Measurements from ENCODE around the gene PGM2.

The PGM2 gene

DNA sequence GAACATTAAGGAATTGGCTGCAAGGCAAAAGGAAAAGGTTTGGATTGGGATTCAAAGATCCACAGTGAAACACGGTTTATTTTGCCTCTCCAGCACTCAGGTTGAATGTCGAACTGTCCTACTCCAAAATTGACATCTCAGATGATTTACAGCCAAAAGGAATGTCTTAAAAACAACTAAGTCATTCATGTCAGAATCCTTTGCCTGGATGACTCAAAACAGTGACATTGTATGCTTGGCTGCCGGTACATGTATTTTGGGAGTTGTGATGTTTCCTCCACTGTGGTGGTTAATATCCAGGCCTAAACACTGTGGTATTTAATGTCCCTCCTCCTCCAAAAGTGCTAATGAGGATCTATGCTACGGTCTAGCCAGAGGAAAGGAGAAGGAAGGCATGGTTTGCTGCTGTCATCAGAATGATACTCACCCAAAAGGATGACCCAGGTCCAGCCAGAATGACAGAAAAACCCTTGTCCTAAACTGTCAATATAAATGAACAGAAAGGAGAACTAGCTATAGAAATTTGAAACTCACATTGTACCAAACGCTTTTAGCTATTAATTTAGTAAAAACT lies 20.9 kb downstream of the PGM2 start:
- H3K9me3 Mint-ChIP-seq: no peaks in the 10 kb centered on the region
- DNase-seq (ENCODE audit: low spot score in 2 of 2): no peak
- no peaks in the 10 kb centered on the region for H3K27me3 Mint-ChIP-seq
- no peak overlapping the region for H3K4me3 Mint-ChIP-seq
- ATAC-seq (replicated peaks; ENCODE audit: extremely low read depth, poor library complexity, severe bottlenecking): no peak
- H3K36me3 Mint-ChIP-seq (ENCODE audit: insufficient read depth): peaks cover 49% of the 10 kb centered on the region
- H3K4me1 Mint-ChIP-seq: peaks cover 3% of the 10 kb centered on the region
- no peak overlapping the region for H3K27ac Mint-ChIP-seq (ENCODE audit: low read depth)

DNA sequence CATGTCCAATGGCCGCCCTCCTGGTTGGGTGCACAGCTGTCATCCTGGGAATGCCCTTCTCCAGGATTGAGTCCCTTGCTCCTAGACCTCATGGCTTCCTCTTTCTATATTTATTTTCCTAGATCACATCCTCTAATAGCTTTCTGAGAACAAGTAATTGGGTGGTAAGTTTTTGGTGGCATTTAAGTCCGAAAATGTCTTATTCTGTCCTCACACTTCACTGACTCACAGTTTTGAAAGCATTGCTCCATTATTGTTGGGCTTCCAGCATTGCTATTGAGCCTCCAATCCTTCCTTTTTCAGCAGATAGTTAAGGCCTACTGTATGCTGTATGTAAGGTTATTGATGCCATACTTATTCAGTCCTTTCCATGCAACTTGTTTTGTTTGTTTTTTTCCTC lies 25.9 kb downstream of the PGM2 start:
- H3K9me3 Mint-ChIP-seq: no peaks in the 10 kb centered on the region
- no peak overlapping the region for H3K4me3 Mint-ChIP-seq
- H3K27ac Mint-ChIP-seq (ENCODE audit: low read depth): peak overlapping the region; percentile 70
- H3K4me1 Mint-ChIP-seq: peaks cover 5% of the 10 kb centered on the region
- H3K27me3 Mint-ChIP-seq: no peaks in the 10 kb centered on the region
- peaks cover 50% of the 10 kb centered on the region for H3K36me3 Mint-ChIP-seq (ENCODE audit: insufficient read depth)
- no peak for ATAC-seq (replicated peaks; ENCODE audit: extremely low read depth, poor library complexity, severe bottlenecking)
- no peak for DNase-seq (ENCODE audit: low spot score in 2 of 2)

GRCh38 chr4:37858112-37858511 lies 31.6 kb downstream of the PGM2 start:
- ATAC-seq (replicated peaks; ENCODE audit: extremely low read depth, poor library complexity, severe bottlenecking) (no peak), DNase-seq (ENCODE audit: low spot score in 2 of 2) (no peak)
- no peaks in the 10 kb centered on the region for H3K9me3 Mint-ChIP-seq
- H3K4me1 Mint-ChIP-seq: no peaks in the 10 kb centered on the region
- no peaks in the 10 kb centered on the region for H3K27me3 Mint-ChIP-seq
- H3K27ac Mint-ChIP-seq (ENCODE audit: low read depth): no peak overlapping the region
- no peak overlapping the region for H3K4me3 Mint-ChIP-seq
- H3K36me3 Mint-ChIP-seq (ENCODE audit: insufficient read depth): peaks cover 35% of the 10 kb centered on the region

- H3K4me3 Mint-ChIP-seq: no peak overlapping the region
- DNase-seq (ENCODE audit: low spot score in 2 of 2) (no peak), ATAC-seq (replicated peaks; ENCODE audit: extremely low read depth, poor library complexity, severe bottlenecking) (no peak)
- no peak overlapping the region for H3K27ac Mint-ChIP-seq (ENCODE audit: low read depth)
- H3K27me3 Mint-ChIP-seq: no peaks in the 10 kb centered on the region
- no peaks in the 10 kb centered on the region for H3K4me1 Mint-ChIP-seq
- H3K36me3 Mint-ChIP-seq (ENCODE audit: insufficient read depth): peaks cover 31% of the 10 kb centered on the region
- no peaks in the 10 kb centered on the region for H3K9me3 Mint-ChIP-seq
Measured at GRCh38 chr4:37858872-37859271, 32.4 kb downstream of the PGM2 start.

- Mint-ChIP-seq H3K27me3 (no peaks in the 10 kb centered on the region), H3K36me3 (ENCODE audit: insufficient read depth) (peaks cover 26% of the 10 kb centered on the region), H3K4me3 (no peak overlapping the region), H3K9me3 (no peaks in the 10 kb centered on the region), H3K4me1 (no peaks in the 10 kb centered on the region), H3K27ac (ENCODE audit: low read depth) (no peak overlapping the region)
- no peak for ATAC-seq (replicated peaks; ENCODE audit: extremely low read depth, poor library complexity, severe bottlenecking)
- no peak for DNase-seq (ENCODE audit: low spot score in 2 of 2)
Measured at GRCh38 chr4:37860266-37860665, 33.8 kb downstream of the PGM2 start.

DNA sequence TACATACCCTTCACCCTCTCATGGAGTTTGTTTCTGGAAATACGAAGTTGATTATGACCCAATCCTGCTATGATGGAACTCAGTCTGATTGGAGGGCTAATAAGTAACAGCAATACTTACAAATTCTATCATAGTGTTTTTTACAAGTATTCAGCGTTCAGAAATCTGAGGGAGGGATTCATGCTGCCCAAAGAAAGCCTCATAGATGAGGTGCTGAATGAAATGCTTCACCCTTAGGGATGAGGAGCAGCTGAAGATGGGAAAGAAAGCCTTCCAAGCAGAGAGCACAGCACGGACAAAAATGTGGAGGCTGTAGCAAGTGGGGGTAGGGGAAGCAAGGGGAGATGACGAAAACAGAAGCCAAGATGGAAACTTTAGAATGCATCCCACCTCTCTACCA lies 36.5 kb downstream of the PGM2 start:
- ATAC-seq (replicated peaks; ENCODE audit: extremely low read depth, poor library complexity, severe bottlenecking) (no peak), DNase-seq (ENCODE audit: low spot score in 2 of 2) (no peak)
- Mint-ChIP-seq H3K27me3 (no peaks in the 10 kb centered on the region), H3K27ac (ENCODE audit: low read depth) (no peak overlapping the region), H3K4me1 (no peaks in the 10 kb centered on the region), H3K36me3 (ENCODE audit: insufficient read depth) (peaks cover 19% of the 10 kb centered on the region), H3K9me3 (no peaks in the 10 kb centered on the region), H3K4me3 (no peak overlapping the region)

GRCh38 chr4:37864786-37865185 lies 38.3 kb downstream of the PGM2 start:
- no peak overlapping the region for H3K4me3 Mint-ChIP-seq
- no peaks in the 10 kb centered on the region for H3K27me3 Mint-ChIP-seq
- no peak for ATAC-seq (replicated peaks; ENCODE audit: extremely low read depth, poor library complexity, severe bottlenecking)
- no peak overlapping the region for H3K27ac Mint-ChIP-seq (ENCODE audit: low read depth)
- no peaks in the 10 kb centered on the region for H3K4me1 Mint-ChIP-seq
- H3K36me3 Mint-ChIP-seq (ENCODE audit: insufficient read depth): peaks cover 11% of the 10 kb centered on the region
- DNase-seq (ENCODE audit: low spot score in 2 of 2): no peak
- H3K9me3 Mint-ChIP-seq: no peaks in the 10 kb centered on the region

DNA sequence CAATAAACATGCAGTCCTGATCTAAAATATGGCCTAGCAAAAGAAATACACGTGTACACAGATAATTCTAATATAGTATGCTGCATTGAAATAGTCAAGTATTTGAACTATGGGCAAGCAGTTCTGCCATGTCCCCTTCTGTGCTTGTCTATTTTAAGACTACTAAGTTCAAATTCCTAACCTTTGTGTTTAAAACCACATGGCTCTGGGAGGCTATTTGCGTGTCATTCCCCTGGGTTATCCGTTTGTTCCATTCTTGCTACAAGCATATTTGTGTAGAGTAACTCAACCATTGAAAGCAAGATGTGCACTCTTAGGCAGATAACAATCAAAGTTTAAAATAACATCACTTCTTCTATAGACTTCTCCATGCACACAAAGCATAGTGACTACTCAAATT lies 39.0 kb downstream of the PGM2 start:
- no peak for DNase-seq (ENCODE audit: low spot score in 2 of 2)
- Mint-ChIP-seq H3K4me3 (no peak overlapping the region), H3K27me3 (no peaks in the 10 kb centered on the region), H3K4me1 (no peaks in the 10 kb centered on the region), H3K9me3 (no peaks in the 10 kb centered on the region), H3K36me3 (ENCODE audit: insufficient read depth) (peaks cover 9% of the 10 kb centered on the region), H3K27ac (ENCODE audit: low read depth) (no peak overlapping the region)
- no peak for ATAC-seq (replicated peaks; ENCODE audit: extremely low read depth, poor library complexity, severe bottlenecking)

DNA sequence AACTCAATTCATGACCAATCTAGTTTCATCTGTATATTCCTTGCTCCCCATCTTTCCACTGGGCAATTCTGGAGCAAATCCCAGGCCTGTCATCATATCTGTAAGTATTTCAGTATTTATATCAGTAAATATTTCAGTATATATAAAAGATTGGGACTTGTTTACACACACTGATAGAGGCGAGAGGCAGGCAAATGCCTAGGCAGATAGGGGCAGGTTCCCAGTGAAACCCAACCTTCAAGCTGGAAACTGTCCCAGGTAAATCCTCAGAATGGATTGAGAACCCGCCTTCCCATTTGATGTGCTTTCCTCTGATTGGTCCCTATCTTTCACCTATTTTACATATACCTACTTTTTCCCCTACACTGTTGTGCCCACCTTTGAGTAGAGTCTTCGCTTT lies 40.6 kb downstream of the PGM2 start:
- peaks cover 9% of the 10 kb centered on the region for H3K4me1 Mint-ChIP-seq
- H3K9me3 Mint-ChIP-seq: no peaks in the 10 kb centered on the region
- H3K27ac Mint-ChIP-seq (ENCODE audit: low read depth): no peak overlapping the region
- H3K4me3 Mint-ChIP-seq: no peak overlapping the region
- H3K27me3 Mint-ChIP-seq: no peaks in the 10 kb centered on the region
- DNase-seq (ENCODE audit: low spot score in 2 of 2) (no peak), ATAC-seq (replicated peaks; ENCODE audit: extremely low read depth, poor library complexity, severe bottlenecking) (no peak)
- H3K36me3 Mint-ChIP-seq (ENCODE audit: insufficient read depth): peaks cover 5% of the 10 kb centered on the region

- Mint-ChIP-seq H3K4me1 (peaks cover 9% of the 10 kb centered on the region), H3K27me3 (no peaks in the 10 kb centered on the region), H3K4me3 (no peak overlapping the region), H3K36me3 (ENCODE audit: insufficient read depth) (peaks cover 2% of the 10 kb centered on the region), H3K27ac (ENCODE audit: low read depth) (no peak overlapping the region), H3K9me3 (no peaks in the 10 kb centered on the region)
- no peak for ATAC-seq (replicated peaks; ENCODE audit: extremely low read depth, poor library complexity, severe bottlenecking)
- DNase-seq (ENCODE audit: low spot score in 2 of 2): no peak
Measured at GRCh38 chr4:37868238-37868637, 41.8 kb downstream of the PGM2 start.

GRCh38 chr4:37872310-37872988 lies 46.0 kb downstream of the PGM2 start:
- no peak overlapping the region for H3K4me3 Mint-ChIP-seq
- DNase-seq (ENCODE audit: low spot score in 2 of 2): no peak
- H3K27me3 Mint-ChIP-seq: no peaks in the 10 kb centered on the region
- peaks cover 9% of the 10 kb centered on the region for H3K4me1 Mint-ChIP-seq
- no peaks in the 10 kb centered on the region for H3K36me3 Mint-ChIP-seq (ENCODE audit: insufficient read depth)
- no peaks in the 10 kb centered on the region for H3K9me3 Mint-ChIP-seq
- H3K27ac Mint-ChIP-seq (ENCODE audit: low read depth): no peak overlapping the region
- no peak for ATAC-seq (replicated peaks; ENCODE audit: extremely low read depth, poor library complexity, severe bottlenecking)

- Mint-ChIP-seq H3K4me1 (peaks cover 9% of the 10 kb centered on the region), H3K27ac (ENCODE audit: low read depth) (no peak overlapping the region), H3K9me3 (no peaks in the 10 kb centered on the region), H3K36me3 (ENCODE audit: insufficient read depth) (no peaks in the 10 kb centered on the region), H3K4me3 (no peak overlapping the region), H3K27me3 (no peaks in the 10 kb centered on the region)
- ATAC-seq (replicated peaks; ENCODE audit: extremely low read depth, poor library complexity, severe bottlenecking): no peak
- no peak for DNase-seq (ENCODE audit: low spot score in 2 of 2)
Measured at GRCh38 chr4:37873386-37873785, 46.9 kb downstream of the PGM2 start.

DNA sequence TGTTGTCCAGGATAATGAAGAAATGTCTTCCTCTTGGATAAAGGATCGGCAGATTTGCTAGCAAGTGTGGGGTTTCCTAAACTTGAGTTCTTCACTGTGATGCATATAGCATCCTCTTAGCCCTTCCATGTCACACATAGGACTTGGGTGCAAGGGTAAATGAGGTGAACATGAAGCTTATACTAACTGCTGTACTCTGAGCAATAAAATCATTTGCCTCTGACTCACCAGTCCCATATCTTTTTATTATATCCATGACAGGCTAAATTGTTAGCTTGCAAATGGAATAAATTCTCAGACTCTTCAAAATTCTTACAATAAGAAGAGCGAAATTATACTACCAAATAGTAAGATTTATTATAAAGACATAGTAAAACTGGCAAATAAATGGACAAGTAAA lies 49.7 kb downstream of the PGM2 start:
- Mint-ChIP-seq H3K4me1 (peaks cover 2% of the 10 kb centered on the region), H3K27ac (ENCODE audit: low read depth) (no peak overlapping the region), H3K4me3 (no peak overlapping the region), H3K9me3 (no peaks in the 10 kb centered on the region), H3K36me3 (ENCODE audit: insufficient read depth) (no peaks in the 10 kb centered on the region), H3K27me3 (no peaks in the 10 kb centered on the region)
- no peak for DNase-seq (ENCODE audit: low spot score in 2 of 2)
- ATAC-seq (replicated peaks; ENCODE audit: extremely low read depth, poor library complexity, severe bottlenecking): no peak

Data from central memory CD8-positive, alpha-beta T cell (primary cell).